H4 (cell line): Measurements from ENCODE around the gene ARHGDIB. TPM values are rescaled to one million over a fixed set of nuclear protein-coding genes. Genes with fewer than 3 reads are reported as not detected.
A peak's percentile ranks its signal among the peaks of the same experiment; 100 is the strongest.

Source experiments
- DNase-seq: peaks from one replicate; pipeline ENCODE4 v3.0.0-alpha.2; 2015; ENCODE audit warnings: low spot score
- total RNA-seq: library from RNA; depleted of rRNA; stranded (reverse); fragments of >200 nt; shearing (Covaris generic); gene quantifications from 2 replicates; pipeline ENCODE4 v1.2.3, GENCODE V29; 2014

ARHGDIB gene
- total RNA-seq, 1 experiment from 2014 or later: 5.8 TPM

DNA sequence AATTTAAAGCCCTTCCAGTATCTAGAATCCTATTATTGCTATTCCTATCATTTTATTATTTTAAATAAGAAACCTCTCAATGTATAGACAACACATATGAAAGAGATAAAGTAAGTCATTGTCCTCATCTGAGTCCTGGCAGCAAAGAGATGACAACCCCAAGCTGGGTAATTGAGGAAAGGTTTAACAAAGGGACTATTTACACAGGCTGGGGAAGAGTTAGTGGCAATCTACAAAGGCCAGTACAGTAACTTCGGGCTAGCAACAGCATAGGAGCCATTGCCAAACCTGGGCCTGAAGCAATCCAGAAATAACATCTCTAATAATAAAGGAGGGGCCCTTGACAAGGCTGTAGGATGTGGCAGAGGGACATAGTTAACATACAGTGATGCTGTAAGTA lies 22.6 kb upstream of the ARHGDIB start:
- no peak for DNase-seq

DNA sequence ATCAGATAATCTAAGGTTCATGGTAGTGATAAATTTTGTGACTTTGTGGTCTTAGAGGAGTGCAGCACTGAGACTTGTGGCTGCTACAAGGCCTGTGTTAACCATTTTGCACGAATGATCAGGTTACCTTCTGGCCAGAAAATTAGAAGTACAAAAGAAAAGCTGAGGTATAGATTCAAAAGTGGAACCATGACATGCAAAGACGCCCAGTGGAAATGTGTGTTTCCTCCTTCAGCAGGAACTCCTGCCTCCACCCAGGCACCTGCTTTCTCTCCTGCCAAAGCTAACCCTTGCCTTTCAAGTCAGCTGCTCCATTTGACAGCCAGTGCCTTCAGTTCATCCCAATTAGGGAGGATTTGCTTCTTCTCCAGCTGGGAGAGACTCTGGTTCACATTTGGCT lies 21.6 kb upstream of the ARHGDIB start:
- no peak for DNase-seq

DNA sequence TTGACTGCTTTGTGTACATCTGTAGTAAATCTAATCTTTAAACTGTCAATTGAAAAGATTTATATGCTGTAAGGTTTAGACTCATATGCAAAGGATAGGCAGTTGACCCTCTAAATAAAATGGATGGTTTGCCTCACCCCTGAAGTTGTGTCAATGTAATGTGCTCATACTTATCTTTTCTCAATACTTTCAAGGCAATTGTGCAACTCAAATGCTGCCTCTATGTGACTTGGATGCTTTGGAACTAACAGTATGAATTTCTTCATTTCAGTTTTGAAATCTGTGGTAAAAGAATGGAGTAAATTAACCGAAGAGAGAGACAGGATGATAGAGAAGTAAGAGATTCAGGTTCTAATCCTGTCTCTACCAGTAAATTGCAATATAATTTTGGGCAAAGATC lies 21.2 kb upstream of the ARHGDIB start:
- DNase-seq: no peak

DNA sequence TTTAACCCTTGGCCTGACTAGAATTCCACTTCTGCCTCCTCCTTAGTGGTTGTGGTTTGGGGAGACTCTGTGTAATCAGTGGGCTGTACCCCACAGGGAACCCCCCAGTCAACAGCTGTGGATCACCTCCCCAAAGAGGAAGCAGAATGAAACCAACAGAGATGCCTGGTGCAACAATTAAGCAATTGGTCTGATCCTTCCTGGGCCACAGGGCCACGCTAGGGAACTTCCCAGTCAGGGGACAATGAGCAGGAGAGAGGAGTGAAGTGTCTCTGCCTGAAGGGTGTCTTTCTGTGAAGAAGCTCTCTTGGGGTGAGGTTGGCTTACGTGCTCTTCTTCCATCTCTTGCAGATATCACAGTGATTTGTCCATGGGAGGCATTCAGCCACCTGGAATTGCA lies 19.6 kb upstream of the ARHGDIB start:
- DNase-seq: no peak

DNA sequence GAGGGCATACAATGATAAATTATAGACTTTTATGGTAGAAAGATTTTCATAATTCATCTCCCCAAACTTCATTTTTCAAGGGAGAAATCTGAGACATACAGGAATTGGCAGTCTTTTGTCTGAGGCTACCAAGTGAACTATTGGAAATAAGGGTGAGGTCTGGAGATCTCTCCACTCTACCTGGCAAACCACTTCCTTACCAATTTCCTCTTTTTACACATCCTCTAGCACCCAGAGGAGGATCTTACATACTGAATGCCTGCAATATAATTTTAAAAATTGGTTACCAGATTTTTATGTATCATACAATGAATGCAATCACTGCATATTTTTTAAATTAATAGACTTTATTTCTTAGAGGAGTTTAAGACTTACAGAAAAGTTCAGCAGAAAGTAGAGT lies 18.1 kb upstream of the ARHGDIB start:
- DNase-seq: no peak

DNA sequence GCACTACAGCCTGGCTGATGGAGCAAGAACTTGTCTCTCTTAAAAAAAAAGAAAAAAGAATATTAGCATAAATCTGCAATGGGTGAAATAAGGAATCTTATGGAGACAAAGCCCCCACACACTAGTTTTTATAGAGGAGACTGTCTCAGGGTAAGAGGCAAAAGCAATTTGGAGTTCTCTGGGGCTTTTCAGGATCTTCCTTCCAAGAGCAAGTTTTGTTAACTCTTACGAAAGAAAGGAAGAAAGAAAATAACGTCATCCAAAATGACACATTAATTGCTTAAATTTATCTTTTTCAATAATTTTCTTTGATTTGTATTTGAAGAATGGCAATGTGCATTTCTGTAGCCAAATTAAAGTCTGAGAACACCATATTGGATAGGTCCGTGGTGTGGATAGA lies 15.3 kb upstream of the ARHGDIB start:
- no peak for DNase-seq

DNA sequence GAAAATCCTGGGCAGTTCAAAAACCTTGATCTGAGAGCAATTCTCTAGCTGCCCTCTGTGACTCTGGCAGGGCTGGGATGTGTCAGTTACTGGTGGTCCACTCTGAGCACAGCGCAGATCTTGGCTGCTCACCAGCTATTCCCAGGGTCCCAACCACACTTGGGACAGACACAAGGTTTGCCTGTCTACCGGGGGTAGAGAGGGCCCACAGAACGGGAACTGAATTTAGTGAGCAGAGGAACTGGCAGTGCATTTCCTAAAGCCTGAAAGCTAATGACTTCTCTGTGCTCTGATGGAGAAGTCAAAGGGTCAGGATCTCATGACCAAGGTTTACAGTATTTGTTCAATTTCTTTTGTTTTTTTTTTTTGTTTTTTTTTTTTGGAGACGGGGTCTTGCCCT lies 14.1 kb upstream of the ARHGDIB start:
- no peak for DNase-seq

DNA sequence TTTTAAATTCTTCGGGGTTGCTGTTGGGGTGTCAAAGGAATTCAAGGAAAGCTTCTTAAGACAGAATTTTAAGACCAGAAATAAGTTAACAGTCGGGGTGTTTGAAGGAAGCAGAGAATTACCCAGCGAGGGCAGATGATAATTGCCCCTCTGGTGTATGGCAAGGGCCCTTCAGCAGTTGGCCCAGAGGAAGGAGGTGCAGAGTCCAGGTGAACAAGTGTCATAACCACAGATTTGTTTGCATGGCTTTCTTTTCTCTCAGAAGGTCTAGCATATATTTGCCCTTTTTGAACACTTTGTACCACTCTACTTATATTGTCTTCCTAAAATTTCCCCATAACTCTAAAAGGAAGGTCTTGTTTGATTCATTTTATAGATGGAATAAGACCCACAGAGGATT lies 13.2 kb upstream of the ARHGDIB start:
- DNase-seq: no peak

DNA sequence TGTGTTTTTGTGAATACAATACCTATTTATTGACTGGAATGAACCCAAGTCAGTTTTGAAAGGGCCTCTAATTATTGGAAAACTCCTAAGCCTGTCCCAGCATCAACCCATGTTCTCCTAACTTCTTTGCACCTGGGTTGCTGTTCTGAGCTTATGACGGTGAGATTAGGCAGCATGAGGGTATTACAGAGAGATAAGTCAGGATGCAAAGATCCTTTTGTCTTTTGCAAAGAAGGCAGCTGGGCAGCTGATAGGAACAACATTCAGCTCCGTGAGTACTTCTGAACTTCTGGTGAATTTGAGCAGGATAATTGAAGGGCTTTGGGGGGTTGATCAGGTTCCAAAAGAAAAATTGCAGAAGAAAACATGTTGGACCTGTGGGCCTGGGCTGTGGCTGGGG lies 11.4 kb upstream of the ARHGDIB start, which contains the start of gene PDE6H:
PDE6H (plus strand) TSS at position 227 of the 400 bp plus-strand sequence. CDS start 4,971 bp downstream, outside the sequence.
- no peak for DNase-seq

DNA sequence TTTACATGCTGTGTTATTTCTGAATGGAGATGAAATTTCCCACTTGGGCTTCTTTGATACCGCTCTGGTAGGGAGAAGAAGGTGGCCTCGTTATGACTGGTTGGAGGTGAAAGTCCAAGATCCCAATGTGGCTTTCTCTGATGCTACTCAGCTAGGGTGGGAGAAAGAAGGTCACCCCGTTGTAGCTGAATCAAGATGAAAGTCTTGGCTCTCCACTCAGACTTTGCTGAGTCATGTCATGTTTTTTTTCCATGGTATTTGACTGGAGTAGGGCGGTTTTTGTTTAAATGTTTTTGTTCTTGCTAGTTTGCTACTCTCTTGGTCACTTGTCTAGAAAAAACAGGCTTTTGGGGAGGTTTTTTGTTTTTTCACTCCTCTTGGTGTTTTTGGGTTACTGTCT lies 9.1 kb upstream of the ARHGDIB start:
- DNase-seq: no peak

DNA sequence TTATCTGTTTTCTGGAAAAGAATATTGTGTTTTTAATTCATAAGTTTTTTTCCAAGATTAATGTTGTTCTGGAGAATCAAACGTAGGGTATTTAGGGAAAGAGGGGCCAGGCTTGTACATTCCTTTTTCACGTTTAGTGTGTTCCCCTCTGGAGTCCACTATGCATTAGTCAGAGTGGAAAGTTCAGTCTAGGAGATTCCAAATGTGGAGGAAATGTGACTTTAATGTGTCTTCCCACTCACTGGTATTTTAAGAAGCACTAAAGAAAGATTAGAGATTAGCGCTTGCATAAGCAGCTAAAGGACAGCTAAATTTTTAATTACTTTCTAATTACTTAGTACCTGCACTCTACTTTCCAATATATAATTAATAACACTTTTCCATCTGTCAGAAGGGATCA lies 7.1 kb upstream of the ARHGDIB start:
- DNase-seq: no peak

DNA sequence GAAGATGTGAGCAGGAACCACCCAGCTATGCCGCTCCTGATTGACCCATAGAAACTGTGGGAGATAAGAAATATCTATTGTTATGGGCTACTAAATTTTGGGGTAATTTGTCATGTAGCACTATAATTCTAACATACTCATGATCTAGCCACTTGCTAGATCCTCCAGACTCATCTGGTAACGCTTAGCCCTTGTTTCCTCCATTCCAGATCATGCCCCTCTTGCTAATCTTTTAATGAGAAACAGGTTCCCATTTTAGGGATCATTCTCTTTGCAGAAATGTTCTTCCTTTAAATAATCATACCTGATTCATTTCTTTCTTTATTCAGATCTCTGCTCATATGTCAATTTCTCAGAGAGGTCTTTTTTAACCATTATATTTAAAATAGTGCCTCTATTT lies 3.8 kb upstream of the ARHGDIB start:
- no peak for DNase-seq

DNA sequence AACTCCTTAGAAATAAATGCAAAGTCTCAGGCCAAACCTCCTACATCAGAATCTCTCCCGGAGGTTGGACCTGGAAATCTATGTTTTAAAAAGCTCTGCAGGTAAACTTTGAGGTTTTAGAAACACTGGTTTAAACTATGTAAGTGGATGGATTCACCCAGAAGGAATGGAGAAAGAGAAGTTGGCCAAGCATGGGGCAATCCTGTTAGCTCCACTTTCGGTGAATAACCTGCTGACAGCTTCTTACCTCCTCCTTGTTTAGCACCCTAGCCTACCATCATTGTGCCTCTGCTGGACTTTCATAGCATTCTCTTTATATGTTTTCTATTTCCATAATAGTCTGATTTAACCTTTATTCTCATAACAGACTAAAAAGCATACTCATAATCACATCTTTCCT lies 3.0 kb upstream of the ARHGDIB start:
- DNase-seq: no peak

DNA sequence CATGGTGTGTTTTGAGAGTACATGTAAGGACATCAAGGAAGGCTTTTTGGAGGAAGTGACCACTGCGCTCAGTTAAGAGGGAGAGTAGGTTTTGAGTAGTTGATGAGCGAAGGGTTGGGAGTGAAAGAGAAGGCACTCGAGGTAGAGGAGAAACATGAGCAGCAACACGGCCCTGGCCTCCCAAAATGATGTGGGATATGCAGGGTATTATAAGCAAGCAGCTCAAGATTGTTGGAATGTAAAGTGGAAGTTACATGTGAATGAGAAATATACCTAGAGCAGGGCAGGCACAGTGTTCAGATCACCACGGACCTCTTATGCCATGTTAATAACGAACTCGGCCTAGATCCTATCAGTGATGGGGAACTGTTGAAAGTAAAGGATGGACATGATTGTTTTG lies 2.1 kb upstream of the ARHGDIB start:
- DNase-seq: no peak

DNA sequence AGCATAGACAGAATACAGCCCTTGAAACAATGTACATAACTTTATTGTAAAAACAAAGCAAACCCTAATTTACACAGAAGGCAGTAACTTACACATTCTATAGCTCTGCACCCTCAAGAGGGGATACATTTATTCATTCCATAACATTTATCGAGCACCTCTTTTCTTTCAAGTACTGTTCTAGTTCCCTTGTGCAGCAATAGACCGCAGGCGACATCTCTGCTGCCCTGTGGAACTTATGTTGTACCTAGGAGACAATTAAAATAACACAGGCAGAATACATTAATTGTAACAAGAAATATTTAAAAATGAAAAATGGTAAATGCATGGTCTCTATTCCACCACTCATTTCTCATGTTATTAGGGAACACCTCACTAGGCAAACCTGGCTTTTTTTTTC lies 1.4 kb upstream of the ARHGDIB start:
- no peak for DNase-seq

DNA sequence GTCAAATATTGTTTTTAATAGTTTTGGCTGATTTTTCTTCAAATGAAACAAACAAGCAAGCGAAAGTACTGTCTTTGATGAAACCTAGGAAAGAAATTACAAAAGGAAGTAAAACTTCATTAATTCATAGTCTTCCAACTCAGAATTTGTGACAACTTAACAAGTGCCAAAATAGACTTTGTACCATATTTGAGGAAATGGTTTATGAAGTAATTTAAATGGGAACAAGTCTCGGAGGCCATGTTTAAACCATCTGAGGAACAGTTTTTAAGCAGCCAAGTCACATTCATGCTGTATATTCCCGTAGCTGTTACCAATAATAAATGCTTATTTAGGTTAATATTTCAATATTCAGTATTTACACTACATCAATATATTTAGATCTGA lies 745 bp upstream of the ARHGDIB start:
- DNase-seq: no peak

DNA sequence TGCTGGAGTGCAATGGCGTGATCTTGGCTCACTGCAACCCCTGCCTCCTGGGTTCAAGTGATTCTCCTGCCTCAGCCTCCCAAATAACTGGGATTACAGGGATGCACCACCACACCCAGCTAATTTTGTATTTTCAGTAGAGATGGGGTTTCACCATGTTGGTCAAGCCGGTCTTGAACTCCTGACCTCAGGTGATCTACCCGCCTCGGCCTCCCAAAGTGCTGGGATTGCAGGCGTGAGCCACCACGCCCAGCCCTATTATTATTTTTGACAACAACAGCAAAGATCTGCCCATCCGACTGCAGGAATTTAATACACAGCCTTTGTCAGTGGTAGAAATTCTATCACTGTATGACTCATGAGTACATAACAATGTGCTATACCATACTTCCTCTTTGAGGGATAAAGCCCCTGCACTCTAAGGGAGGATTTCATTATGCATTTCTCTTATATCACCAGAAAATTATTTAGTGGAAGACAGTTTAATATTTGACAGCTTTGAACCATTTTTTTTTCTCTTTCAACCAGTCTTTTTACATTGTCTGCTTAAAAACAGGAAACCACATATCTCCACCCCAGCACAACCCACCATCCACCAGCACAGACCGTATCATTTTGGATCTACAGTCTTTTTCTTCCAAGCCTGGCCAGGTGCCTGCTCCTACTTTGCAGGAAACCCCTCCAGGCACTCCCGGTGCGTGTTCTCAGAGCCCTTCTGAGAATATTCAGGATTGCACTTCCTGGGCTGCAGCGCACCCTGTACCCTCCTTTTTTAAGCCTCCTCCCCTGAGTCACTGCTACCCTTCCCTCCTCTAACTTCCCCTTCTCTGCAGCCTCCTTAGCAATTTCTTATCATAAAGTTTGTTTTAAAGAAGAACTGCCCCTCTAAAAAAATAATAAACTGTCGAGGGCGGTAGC lies 594 bp downstream of the ARHGDIB start:
- DNase-seq: peak; percentile 13

DNA sequence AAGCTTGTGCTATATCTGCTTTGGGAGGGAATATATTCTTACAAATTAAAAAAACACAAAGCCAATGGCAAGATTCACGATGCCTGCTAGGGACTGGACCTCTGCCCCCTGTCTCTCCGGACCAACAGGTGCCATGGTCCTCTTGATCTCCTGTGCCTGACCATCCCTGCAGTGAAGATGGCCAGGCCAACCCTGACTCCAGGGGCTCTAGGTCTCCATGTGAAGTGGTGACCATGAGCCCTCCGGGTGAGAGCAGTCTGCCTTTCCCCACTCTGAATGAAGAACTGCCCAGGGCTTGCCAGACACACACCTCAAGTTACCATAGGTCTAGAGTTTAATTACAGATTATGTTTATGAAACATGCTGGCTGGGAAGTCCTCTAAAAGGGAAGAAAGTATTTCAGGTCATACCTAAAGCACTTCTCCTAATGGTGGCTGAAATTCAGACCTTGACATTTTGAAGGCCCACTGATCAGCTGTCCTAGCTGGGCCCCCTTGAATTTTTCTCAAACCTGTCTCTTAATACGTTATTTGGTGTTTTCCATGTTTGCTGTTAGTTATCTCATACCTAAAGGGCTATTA lies 1.4 kb downstream of the ARHGDIB start:
- no peak for DNase-seq

DNA sequence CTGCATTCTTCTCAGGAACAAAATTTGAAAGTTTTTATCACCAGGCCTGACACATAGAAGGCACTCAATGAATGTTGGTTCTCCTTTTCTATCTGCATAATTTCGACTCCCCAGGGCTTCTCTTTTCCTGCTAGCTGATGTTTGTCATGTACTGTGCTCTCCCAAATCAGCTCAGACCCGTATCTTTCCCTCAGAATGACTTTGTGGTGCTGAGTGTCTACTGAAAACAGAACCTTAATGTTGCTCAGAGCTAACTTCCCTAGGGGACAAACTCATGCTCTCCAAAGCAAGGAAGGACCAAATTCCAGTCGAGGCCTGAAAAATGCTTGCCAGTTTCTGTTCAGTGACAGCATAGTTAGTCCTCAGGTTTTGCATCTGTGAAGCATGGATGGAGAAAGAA lies 1.9 kb downstream of the ARHGDIB start:
- DNase-seq: no peak

DNA sequence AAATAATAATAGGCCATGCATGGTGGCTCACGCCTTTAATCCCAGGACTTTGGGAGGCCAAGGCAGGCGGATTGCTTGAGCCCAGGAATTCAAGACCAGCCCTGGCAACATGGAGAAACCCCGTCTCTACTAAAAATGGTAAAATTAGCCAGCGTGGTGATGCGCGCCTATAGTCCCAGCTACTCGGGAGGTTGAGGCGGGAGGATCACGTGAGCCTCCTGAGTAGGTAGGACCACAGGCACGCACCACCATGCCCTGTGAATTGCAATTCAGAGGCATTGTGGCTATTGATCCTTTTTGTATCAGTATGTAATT lies 2.3 kb downstream of the ARHGDIB start:
- no peak for DNase-seq

DNA sequence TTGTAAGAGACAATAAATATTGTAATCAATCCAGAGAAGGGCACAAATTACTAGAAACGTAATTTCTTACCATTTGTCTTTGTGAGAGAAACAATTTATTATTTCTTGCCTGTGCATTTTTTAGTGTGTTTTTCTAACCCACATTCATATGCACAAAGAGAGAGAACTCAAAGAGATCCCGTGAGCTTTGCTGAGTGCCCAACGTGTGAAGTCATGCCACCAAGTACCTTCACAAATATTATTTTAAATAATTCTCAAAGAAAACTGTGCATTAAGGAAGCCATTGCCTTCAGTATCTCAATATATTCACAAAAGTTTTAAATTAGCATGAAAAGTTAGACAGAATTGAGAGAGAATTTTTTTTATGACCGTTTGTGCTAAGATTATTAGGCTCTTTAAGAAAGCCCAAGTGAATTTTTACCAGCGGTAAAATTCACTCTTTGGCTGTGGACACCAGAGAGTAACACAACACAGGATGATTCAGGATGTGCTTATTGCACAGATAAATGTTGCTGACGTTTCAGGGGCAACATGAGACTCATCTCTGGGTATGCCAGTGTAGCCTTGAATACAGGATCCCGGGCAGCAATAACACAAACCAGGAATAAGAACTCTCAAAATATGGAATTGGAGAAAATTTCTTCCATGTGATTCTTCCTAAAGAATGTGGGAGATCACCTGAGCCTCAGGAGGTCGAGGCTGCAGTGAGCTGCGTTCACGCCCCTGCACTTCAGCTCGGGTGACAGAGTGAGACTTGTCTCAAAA lies 2.9 kb downstream of the ARHGDIB start:
- no peak for DNase-seq

DNA sequence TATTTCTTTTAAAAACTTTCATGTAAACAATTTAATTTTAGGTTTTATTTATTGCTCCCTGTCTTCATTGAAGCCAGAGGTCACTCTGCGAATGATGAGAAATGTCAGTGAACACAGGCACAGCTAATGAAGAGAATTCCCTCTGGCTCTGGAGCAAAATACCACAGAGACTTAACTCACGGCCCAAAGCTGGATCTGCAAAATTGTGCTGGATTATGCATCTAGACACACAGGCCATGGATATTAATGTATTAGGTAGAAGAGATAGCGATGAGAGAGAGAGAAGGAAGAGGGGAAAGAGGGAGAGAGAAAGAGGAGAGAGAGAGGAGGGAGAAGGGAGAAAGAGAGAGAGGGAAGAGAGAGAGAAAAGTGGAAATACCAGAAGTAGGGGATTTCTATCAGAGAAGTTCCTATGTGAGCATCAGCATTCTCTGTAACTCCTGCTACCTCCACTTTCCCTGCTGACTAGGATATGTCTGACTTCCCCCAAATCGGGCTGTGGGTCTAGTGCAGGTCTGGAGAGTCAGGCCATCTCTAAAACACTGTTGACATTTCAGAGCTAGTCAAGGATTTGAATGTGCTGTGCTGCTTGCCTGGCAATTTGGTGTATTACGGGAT lies 3.7 kb downstream of the ARHGDIB start:
- DNase-seq: no peak
